ENCODE results near the gene GATA5.

DNA sequence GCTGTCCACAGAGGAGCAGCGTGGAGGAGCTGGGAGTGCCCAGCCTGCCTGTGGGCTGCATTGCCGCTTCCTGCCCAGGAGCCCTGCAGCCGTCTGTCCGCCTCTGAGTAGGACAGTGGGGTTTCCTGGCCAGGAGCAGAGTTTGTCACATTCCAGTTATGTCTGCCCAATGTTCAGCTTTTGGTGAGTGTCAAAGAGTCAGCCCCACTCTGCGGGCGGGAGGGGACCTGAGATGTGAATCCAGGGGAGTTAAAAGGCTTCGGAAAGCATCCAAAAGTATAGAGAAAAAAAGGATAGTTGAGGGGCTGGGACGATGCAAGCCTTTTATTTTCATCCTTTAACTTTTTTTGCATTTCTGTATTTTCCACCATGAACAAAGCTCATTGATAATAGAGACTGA lies 7.2 kb upstream of the GATA5 start:
- TF ChIP-seq, protein P1, sequence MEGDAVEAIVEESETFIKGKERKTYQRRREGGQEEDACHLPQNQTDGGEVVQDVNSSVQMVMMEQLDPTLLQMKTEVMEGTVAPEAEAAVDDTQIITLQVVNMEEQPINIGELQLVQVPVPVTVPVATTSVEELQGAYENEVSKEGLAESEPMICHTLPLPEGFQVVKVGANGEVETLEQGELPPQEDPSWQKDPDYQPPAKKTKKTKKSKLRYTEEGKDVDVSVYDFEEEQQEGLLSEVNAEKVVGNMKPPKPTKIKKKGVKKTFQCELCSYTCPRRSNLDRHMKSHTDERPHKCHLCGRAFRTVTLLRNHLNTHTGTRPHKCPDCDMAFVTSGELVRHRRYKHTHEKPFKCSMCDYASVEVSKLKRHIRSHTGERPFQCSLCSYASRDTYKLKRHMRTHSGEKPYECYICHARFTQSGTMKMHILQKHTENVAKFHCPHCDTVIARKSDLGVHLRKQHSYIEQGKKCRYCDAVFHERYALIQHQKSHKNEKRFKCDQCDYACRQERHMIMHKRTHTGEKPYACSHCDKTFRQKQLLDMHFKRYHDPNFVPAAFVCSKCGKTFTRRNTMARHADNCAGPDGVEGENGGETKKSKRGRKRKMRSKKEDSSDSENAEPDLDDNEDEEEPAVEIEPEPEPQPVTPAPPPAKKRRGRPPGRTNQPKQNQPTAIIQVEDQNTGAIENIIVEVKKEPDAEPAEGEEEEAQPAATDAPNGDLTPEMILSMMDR (IDR thresholded peaks at IDR 0.05) = no peak
- TF ChIP-seq POLR2A (IDR thresholded peaks at IDR 0.05) (no peak), EP300 (IDR thresholded peaks at IDR 0.05) (no peak)

Data from stomach (tissue), 4 donors.